HepG2 (cell line): Measurements from ENCODE around the gene LRRC45. TPM values are rescaled to one million over a fixed set of nuclear protein-coding genes. Genes with fewer than 3 reads are reported as not detected.

Source experiments
- ARNTL ChIP-seq: sonication (generic); formaldehyde crosslinking; IDR thresholded peaks from 2 replicates; pipeline ENCODE4 v1.4.0; 2020; ENCODE audit warnings: mild to moderate bottlenecking, missing genetic modification reagents
- DPF2 ChIP-seq: sonication (generic); formaldehyde crosslinking; IDR thresholded peaks from 2 replicates; pipeline ENCODE4 v1.4.0; 2020; ENCODE audit warnings: mild to moderate bottlenecking, low read depth, missing genetic modification reagents, borderline replicate concordance
- EED ChIP-seq: sonication (generic); formaldehyde crosslinking; IDR thresholded peaks from 2 replicates; pipeline ENCODE4 v1.5.0; 2020; ENCODE audit warnings: mild to moderate bottlenecking, missing genetic modification reagents
- SOX5 ChIP-seq: IDR thresholded peaks from 2 replicates; pipeline ENCODE4 v1.6.1; 2016; ENCODE audit warnings: borderline replicate concordance
- SRF ChIP-seq: IDR thresholded peaks from 2 replicates; pipeline ENCODE4 v1.6.1; 2011; ENCODE audit warnings: mild to moderate bottlenecking, low read depth, low read length, moderate library complexity
- ZMAT3 ChIP-seq: sonication (generic); formaldehyde crosslinking; conservative IDR thresholded peaks from 2 replicates; pipeline ENCODE4 v1.7.0; 2021; ENCODE audit warnings: missing genetic modification reagents
- ZNF530 ChIP-seq: sonication (generic); formaldehyde crosslinking; IDR thresholded peaks from 2 replicates; pipeline ENCODE4 v1.5.0; 2020; ENCODE audit warnings: low read depth, mild to moderate bottlenecking, missing genetic modification reagents
- polyA plus RNA-seq, 8 experiments: library from polyadenylated mRNA; depleted of rRNA in 3 of 8; stranded (reverse) in 7 of 8; unstranded in 1 of 8; fragments of >200 nt; fragmentation: Illumina TruSeq in 4 of 8; extraction: Trizol in 4 of 8; gene quantifications; 2 replicates each; pipeline versions ENCODE4 v1.2.1 to v1.2.3, GENCODE V29; 2011 to 2016; ENCODE audit warnings: low read depth in 4 of 8, missing spikeins in 1 of 8, mixed read lengths in 1 of 8; ENCODE audit not compliant: insufficient read depth in 1 of 8
- total RNA-seq, 5 experiments: library from RNA; depleted of rRNA; stranded (reverse); fragments of >200 nt; fragmentation: Illumina TruSeq; extraction: Trizol; gene quantifications; 2 replicates each; pipeline ENCODE4 v1.2.3, GENCODE V29; 2016; ENCODE audit warnings: low read depth in 1 of 5
- TF ChIP-seq, protein P1 (sequence below): IDR thresholded peaks from 2 replicates; pipeline ENCODE4 v1.6.1; 2016; ENCODE audit warnings: missing compliant biosample characterization, missing genetic modification reagents, borderline replicate concordance
- TF ChIP-seq, protein P2 (sequence below): sonication (generic); formaldehyde crosslinking; IDR thresholded peaks from 2 replicates; pipeline ENCODE4 v1.4.0; 2020; ENCODE audit warnings: mild to moderate bottlenecking, missing genetic modification reagents
- TF ChIP-seq, protein P3 (sequence below), 2 experiments: fragments of 450-650 bp in 1 of 2; sonication (generic) in 1 of 2; formaldehyde crosslinking; IDR thresholded peaks; 2 replicates each; pipeline versions ENCODE4 v1.5.0 to v1.8.0; 2020 to 2022; ENCODE audit warnings: mild to moderate bottlenecking in 1 of 2, missing genetic modification reagents in 1 of 2
- TF ChIP-seq, protein P4 (sequence below), 2 experiments: sonication (generic) in 1 of 2; formaldehyde crosslinking in 1 of 2; IDR thresholded peaks; 2 replicates each; pipeline versions ENCODE4 v1.4.0 to v1.6.1; 2016 to 2020; ENCODE audit warnings: borderline replicate concordance in 1 of 2, low read depth in 1 of 2, mild to moderate bottlenecking in 1 of 2, missing genetic modification reagents in 1 of 2
- TF ChIP-seq, protein P5 (sequence below): sonication (generic); formaldehyde crosslinking; IDR thresholded peaks from 2 replicates; pipeline ENCODE4 v1.5.0; 2020; ENCODE audit warnings: mild to moderate bottlenecking, low read depth, missing genetic modification reagents, borderline replicate concordance

Gene LRRC45
- total and polyA plus RNA-seq, 2 of the 13 experiments (the other 11 are each of a cell fraction or from before 2014, with no cell fraction given) = 11.6 to 48.1 TPM

DNA sequence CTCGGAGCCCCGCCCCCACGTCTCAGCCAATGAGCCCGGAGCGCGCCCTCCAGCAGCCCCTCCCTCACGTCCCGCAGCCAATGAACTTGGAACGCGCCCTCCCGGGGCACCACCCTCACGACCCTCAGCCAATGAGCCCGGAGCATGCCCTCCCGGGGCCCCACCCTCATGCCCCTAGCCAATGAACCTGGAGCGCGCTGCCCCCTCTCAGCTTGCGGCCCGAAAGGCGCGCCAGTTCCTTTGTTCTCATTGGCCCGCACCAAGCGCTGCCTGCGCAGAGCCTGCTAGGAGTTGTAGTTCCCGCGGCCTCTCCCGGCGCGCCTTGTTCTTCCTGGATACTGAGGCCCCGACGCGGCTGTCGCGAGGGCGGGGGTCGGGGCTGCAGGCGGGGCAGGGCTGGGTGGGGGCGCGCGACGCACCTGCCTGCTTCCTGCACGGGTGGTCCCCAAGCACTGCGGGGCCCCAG is at the start of gene LRRC45 (continued):
- TF ChIP-seq, protein P1, sequence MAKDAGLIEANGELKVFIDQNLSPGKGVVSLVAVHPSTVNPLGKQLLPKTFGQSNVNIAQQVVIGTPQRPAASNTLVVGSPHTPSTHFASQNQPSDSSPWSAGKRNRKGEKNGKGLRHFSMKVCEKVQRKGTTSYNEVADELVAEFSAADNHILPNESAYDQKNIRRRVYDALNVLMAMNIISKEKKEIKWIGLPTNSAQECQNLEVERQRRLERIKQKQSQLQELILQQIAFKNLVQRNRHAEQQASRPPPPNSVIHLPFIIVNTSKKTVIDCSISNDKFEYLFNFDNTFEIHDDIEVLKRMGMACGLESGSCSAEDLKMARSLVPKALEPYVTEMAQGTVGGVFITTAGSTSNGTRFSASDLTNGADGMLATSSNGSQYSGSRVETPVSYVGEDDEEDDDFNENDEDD (CRISPR knock-in tag) = peak; percentile 96
- TF ChIP-seq DPF2 (CRISPR knock-in tag) (no peak), ZMAT3 (CRISPR knock-in tag) (no peak; the same call in 1 of the 2 replicates), SOX5 (CRISPR knock-in tag) (no peak), EED (CRISPR knock-in tag) (no peak), ARNTL (CRISPR knock-in tag) (no peak), SRF (peak; percentile 32; the same call in 1 of the 2 replicates), ZNF530 (no peak)
- TF ChIP-seq, protein P2, sequence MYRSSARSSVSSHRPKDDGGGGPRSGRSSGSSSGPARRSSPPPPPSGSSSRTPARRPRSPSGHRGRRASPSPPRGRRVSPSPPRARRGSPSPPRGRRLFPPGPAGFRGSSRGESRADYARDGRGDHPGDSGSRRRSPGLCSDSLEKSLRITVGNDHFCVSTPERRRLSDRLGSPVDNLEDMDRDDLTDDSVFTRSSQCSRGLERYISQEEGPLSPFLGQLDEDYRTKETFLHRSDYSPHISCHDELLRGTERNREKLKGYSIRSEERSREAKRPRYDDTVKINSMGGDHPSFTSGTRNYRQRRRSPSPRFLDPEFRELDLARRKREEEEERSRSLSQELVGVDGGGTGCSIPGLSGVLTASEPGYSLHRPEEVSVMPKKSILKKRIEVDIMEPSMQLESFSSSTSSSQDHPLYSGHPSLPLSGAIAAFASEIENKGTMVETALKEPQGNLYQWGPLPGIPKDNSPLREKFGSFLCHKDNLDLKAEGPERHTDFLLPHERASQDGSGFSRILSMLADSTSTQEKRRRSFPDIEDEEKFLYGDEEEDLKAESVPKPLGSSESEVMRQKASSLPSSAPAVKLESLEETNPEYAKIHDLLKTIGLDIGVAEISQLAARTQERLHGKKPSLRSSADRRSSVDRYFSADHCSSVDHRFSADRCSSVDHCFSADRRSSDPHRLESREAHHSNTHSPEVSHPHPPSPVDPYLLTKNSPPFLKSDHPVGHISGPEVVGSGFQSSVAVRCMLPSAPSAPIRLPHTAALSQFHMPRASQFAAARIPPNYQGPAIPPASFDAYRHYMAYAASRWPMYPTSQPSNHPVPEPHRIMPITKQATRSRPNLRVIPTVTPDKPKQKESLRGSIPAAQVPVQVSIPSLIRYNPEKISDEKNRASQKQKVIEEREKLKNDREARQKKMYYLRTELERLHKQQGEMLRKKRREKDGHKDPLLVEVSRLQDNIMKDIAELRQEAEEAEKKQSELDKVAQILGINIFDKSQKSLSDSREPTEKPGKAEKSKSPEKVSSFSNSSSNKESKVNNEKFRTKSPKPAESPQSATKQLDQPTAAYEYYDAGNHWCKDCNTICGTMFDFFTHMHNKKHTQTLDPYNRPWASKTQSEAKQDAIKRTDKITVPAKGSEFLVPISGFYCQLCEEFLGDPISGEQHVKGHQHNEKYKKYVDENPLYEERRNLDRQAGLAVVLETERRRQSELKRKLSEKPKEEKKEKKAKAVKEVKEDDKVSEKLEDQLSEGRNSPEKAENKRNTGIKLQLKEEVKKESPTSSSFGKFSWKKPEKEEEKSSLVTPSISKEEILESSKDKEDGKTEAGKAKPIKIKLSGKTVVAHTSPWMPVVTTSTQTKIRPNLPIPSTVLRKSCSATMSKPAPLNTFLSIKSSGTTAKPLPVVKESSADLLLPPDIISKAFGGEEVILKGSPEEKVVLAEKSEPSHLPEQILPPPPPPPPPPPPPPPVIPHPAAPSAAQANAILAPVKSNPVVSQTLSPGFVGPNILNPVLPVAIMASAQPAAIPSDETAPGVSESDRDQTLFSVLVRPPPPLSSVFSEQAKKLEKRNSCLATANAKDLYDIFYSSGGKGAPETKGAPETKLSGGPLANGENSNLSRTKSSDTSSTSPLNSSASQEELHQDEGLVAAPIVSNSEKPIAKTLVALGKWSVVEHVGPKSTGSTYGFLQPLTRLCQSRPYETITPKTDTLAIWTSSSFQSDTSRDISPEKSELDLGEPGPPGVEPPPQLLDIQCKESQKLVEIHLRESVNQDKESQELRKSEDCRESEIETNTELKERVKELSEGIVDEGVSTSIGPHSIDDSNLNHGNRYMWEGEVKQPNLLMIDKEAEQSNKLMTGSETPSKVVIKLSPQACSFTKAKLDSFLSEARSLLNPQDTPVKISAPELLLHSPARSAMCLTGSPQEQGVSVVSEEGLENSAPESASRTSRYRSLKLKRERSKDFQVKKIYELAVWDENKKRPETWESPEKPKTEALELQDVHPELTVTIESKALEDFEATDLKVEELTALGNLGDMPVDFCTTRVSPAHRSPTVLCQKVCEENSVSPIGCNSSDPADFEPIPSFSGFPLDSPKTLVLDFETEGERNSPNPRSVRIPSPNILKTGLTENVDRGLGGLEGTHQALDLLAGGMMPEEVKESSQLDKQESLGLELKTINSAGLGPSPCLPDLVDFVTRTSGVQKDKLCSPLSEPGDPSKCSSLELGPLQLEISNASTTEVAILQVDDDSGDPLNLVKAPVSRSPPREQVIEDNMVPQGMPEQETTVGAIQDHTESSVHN (CRISPR knock-in tag) = no peak
- TF ChIP-seq, protein P3, sequence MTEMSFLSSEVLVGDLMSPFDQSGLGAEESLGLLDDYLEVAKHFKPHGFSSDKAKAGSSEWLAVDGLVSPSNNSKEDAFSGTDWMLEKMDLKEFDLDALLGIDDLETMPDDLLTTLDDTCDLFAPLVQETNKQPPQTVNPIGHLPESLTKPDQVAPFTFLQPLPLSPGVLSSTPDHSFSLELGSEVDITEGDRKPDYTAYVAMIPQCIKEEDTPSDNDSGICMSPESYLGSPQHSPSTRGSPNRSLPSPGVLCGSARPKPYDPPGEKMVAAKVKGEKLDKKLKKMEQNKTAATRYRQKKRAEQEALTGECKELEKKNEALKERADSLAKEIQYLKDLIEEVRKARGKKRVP (CRISPR knock-in tag; IDR thresholded peaks at IDR 0.05) = no peak
- TF ChIP-seq, protein P4, sequence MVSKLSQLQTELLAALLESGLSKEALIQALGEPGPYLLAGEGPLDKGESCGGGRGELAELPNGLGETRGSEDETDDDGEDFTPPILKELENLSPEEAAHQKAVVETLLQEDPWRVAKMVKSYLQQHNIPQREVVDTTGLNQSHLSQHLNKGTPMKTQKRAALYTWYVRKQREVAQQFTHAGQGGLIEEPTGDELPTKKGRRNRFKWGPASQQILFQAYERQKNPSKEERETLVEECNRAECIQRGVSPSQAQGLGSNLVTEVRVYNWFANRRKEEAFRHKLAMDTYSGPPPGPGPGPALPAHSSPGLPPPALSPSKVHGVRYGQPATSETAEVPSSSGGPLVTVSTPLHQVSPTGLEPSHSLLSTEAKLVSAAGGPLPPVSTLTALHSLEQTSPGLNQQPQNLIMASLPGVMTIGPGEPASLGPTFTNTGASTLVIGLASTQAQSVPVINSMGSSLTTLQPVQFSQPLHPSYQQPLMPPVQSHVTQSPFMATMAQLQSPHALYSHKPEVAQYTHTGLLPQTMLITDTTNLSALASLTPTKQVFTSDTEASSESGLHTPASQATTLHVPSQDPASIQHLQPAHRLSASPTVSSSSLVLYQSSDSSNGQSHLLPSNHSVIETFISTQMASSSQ (IDR thresholded peaks at IDR 0.05; ENCODE audit: low read depth) = no peak
- TF ChIP-seq, protein P4 (CRISPR knock-in tag; IDR thresholded peaks at IDR 0.05; ENCODE audit: borderline replicate concordance) = no peak; the same call in 1 of the 2 replicates
- TF ChIP-seq, protein P5, sequence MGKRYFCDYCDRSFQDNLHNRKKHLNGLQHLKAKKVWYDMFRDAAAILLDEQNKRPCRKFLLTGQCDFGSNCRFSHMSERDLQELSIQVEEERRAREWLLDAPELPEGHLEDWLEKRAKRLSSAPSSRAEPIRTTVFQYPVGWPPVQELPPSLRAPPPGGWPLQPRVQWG (CRISPR knock-in tag) = no peak
